SU-DHL-6 (cell line): ENCODE data around the gene NGB.

Source experiments
- H2AFZ ChIP-seq: fragments of 200-600 bp; sonication (generic); 2 replicates; pipeline ENCODE4 v1.6.1; 2014; ENCODE audit warnings: low read depth, mild to moderate bottlenecking, moderate library complexity, mixed read lengths, antibody characterized with exemption, low read length; ENCODE audit not compliant: severe bottlenecking
- H3F3A ChIP-seq: fragments of 200-600 bp; shearing (Covaris generic); 2 replicates; pipeline ENCODE4 v1.6.0; 2016; ENCODE audit warnings: antibody characterized with exemption, mild to moderate bottlenecking; ENCODE audit not compliant: insufficient read depth
- H3K27ac ChIP-seq: fragments of 200-600 bp; sonication (generic); 2 replicates; pipeline ENCODE4 v1.5.1; 2016; ENCODE audit warnings: low read depth, mild to moderate bottlenecking, low read length, moderate library complexity, mixed read lengths
- H3K27me3 ChIP-seq: fragments of 200-600 bp; sonication (generic), shearing (Covaris generic); 2 replicates; pipeline ENCODE4 v1.6.0; 2014; ENCODE audit warnings: mild to moderate bottlenecking, low read length
- H3K36me3 ChIP-seq: fragments of 200-600 bp; sonication (generic); 2 replicates; pipeline ENCODE4 v1.6.1; 2014; ENCODE audit warnings: mild to moderate bottlenecking, low read length, mixed read lengths
- H3K4me2 ChIP-seq: fragments of 300-600, 200-600 bp; shearing (Covaris generic), sonication (generic); 2 replicates; pipeline ENCODE4 v1.6.0; 2014; ENCODE audit warnings: low read length, low read depth, mild to moderate bottlenecking; ENCODE audit not compliant: poor library complexity, severe bottlenecking
- H3K4me3 ChIP-seq: fragments of 200-600 bp; sonication (generic); 2 replicates; pipeline ENCODE4 v1.5.1; 2014; ENCODE audit warnings: antibody characterized with exemption, low read length, mild to moderate bottlenecking, mixed read lengths; ENCODE audit not compliant: insufficient read depth, poor library complexity, severe bottlenecking
- H3K79me2 ChIP-seq: fragments of 200-600 bp; sonication (generic); 2 replicates; pipeline ENCODE4 v1.6.1; 2014; ENCODE audit warnings: mild to moderate bottlenecking, low read length, moderate library complexity; ENCODE audit not compliant: insufficient read depth
- H3K9ac ChIP-seq: fragments of 200-600 bp; sonication (generic); 2 replicates; pipeline ENCODE4 v1.7.0; 2014; ENCODE audit warnings: mild to moderate bottlenecking, low read length
- H3K9me2 ChIP-seq: fragments of 200-600 bp; sonication (generic); replicated peaks from 2 replicates; pipeline ENCODE4 v1.6.1; 2014; ENCODE audit warnings: low read length; ENCODE audit not compliant: insufficient read depth
- H3K9me3 ChIP-seq: fragments of 200-600 bp; sonication (generic); 2 replicates; pipeline ENCODE4 v1.6.1; 2014; ENCODE audit warnings: low read length, mixed read lengths; ENCODE audit not compliant: insufficient read depth
- H4K20me1 ChIP-seq: fragments of 200-600 bp; sonication (generic); 2 replicates; pipeline ENCODE4 v1.6.1; 2014; ENCODE audit warnings: low read depth, mild to moderate bottlenecking, antibody characterized with exemption, low read length, moderate library complexity, mixed read lengths
- CTCF ChIP-seq: fragments of 200-600 bp; sonication (generic); IDR thresholded peaks from one replicate; pipeline ENCODE4 v1.5.1; 2017; ENCODE audit warnings: antibody characterized with exemption, mild to moderate bottlenecking, low read length, moderate library complexity; ENCODE audit not compliant: insufficient read depth, poor library complexity, severe bottlenecking
- EZH2phosphoT487 ChIP-seq: fragments of 200-600 bp; sonication (generic), shearing (Covaris generic); conservative IDR thresholded peaks from 2 replicates; pipeline ENCODE4 v1.6.1; 2018; ENCODE audit warnings: mild to moderate bottlenecking, antibody characterized with exemption, low read length, moderate library complexity, mixed read lengths

The NGB gene

DNA sequence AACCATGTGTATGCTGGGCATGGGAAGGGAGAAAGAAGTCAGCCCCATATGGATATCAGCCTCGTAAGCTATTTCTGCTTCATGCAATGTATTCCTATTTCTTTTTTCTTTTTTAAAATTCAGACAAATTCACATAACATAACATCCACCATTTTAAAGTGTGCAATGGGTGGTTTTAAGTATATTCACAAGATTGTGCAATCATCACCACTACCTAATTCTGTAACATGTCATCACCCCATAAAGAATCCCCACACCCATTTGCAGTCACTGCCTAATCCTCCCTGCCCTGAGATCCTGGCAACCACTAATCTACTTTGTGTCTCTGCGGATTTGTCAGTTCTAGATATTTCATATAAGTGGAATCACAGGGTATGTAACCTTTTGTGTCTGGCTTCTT lies 40.2 kb upstream of the NGB start:
- no peaks in the 10 kb centered on the region for H4K20me1 ChIP-seq
- TF ChIP-seq CTCF (no peak), EZH2phosphoT487 (no peak)
- H3K4me2 ChIP-seq: no peak overlapping the region
- no peaks in the 10 kb centered on the region for H3K27me3 ChIP-seq
- H3K9me3 ChIP-seq: no peaks in the 10 kb centered on the region
- H3F3A ChIP-seq: no peaks in the 10 kb centered on the region
- H2AFZ ChIP-seq: no peak overlapping the region
- no peak overlapping the region for H3K9ac ChIP-seq
- no peak overlapping the region for H3K27ac ChIP-seq
- H3K4me3 ChIP-seq: no peak overlapping the region
- H3K9me2 ChIP-seq: no peaks in the 10 kb centered on the region
- no peaks in the 10 kb centered on the region for H3K79me2 ChIP-seq
- H3K36me3 ChIP-seq: no peaks in the 10 kb centered on the region

DNA sequence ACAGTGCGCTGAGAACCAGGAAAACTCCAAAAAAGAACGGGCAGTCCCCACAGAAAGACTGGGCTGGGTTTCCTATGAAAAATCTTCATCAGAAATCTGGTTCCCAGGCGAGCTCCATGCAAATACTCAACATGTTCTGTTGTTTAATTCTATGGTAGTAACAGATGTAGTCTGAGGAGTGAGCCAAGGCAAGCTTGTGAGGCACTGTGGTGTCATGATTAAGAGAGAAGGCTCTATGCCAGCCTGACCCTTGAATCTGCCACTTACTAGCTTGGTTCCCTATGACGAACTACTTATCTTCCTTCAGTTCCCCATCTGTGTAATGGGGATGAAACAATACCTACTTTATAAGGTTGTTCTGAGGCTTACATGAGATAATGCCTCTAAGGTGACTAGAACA lies 39.0 kb upstream of the NGB start:
- Histone ChIP-seq H3K27ac (no peak overlapping the region), H3K79me2 (no peaks in the 10 kb centered on the region), H3K4me2 (no peak overlapping the region), H4K20me1 (no peaks in the 10 kb centered on the region), H3K36me3 (no peaks in the 10 kb centered on the region), H3F3A (no peaks in the 10 kb centered on the region), H3K9me3 (no peaks in the 10 kb centered on the region), H2AFZ (no peak overlapping the region), H3K9me2 (no peaks in the 10 kb centered on the region), H3K9ac (no peak overlapping the region), H3K4me3 (no peak overlapping the region), H3K27me3 (no peaks in the 10 kb centered on the region)
- TF ChIP-seq EZH2phosphoT487 (no peak), CTCF (no peak)

GRCh38 chr14:77309131-77309530 lies 38.1 kb upstream of the NGB start:
- H3K27ac ChIP-seq: no peak overlapping the region
- no peaks in the 10 kb centered on the region for H4K20me1 ChIP-seq
- no peak overlapping the region for H3K9ac ChIP-seq
- H2AFZ ChIP-seq: no peak overlapping the region
- no peaks in the 10 kb centered on the region for H3K9me2 ChIP-seq
- H3K27me3 ChIP-seq: no peaks in the 10 kb centered on the region
- no peaks in the 10 kb centered on the region for H3F3A ChIP-seq
- TF ChIP-seq EZH2phosphoT487: no peak
- TF ChIP-seq CTCF: no peak
- no peaks in the 10 kb centered on the region for H3K79me2 ChIP-seq
- H3K4me3 ChIP-seq: no peak overlapping the region
- no peaks in the 10 kb centered on the region for H3K36me3 ChIP-seq
- H3K4me2 ChIP-seq: no peak overlapping the region
- H3K9me3 ChIP-seq: no peaks in the 10 kb centered on the region
